DOHH2 (cell line): ENCODE measurements around the gene GATB.

Experiments used
- H3F3A ChIP-seq: fragments of 200-600 bp; sonication (generic), shearing (Covaris generic); 2 replicates; pipeline ENCODE4 v1.6.0; 2016; ENCODE audit warnings: antibody characterized with exemption, mild to moderate bottlenecking; ENCODE audit not compliant: control insufficient read depth, insufficient read depth
- H3K27ac ChIP-seq: fragments of 200-600 bp; sonication (generic); 2 replicates; pipeline ENCODE4 v1.5.1; 2014; ENCODE audit warnings: low read depth, mild to moderate bottlenecking, low read length, moderate library complexity
- H3K27me3 ChIP-seq: fragments of 200-600 bp; sonication (generic); 2 replicates; pipeline ENCODE4 v1.6.1; 2014; ENCODE audit warnings: mild to moderate bottlenecking, low read length, mixed read lengths; ENCODE audit not compliant: control insufficient read depth
- H3K36me3 ChIP-seq: fragments of 200-600 bp; sonication (generic); 2 replicates; pipeline ENCODE4 v1.6.1; 2014; ENCODE audit warnings: mild to moderate bottlenecking, low read length, moderate library complexity, mixed read lengths; ENCODE audit not compliant: control insufficient read depth
- H3K4me1 ChIP-seq: fragments of 200-600 bp; sonication (generic); 2 replicates; pipeline ENCODE4 v1.6.1; 2014; ENCODE audit warnings: mild to moderate bottlenecking, low read length, mixed read lengths; ENCODE audit not compliant: control insufficient read depth
- H3K4me2 ChIP-seq: fragments of 200-600 bp; sonication (generic); 2 replicates; pipeline ENCODE4 v1.6.0; 2014; ENCODE audit warnings: mild to moderate bottlenecking, low read length, moderate library complexity
- H3K4me3 ChIP-seq: fragments of 200-600 bp; sonication (generic); 2 replicates; pipeline ENCODE4 v1.5.1; 2014; ENCODE audit warnings: mild to moderate bottlenecking, low read length, mixed read lengths
- H3K79me2 ChIP-seq: fragments of 200-600 bp; sonication (generic); 2 replicates; pipeline ENCODE4 v1.6.1; 2014; ENCODE audit warnings: mild to moderate bottlenecking, low read length, mixed read lengths; ENCODE audit not compliant: control insufficient read depth
- H3K9me2 ChIP-seq: fragments of 200-600 bp; sonication (generic); replicated peaks from 2 replicates; pipeline ENCODE4 v1.6.1; 2014; ENCODE audit warnings: mild to moderate bottlenecking, low read length, mixed read lengths; ENCODE audit not compliant: control insufficient read depth
- H3K9me3 ChIP-seq: fragments of 200-600 bp; sonication (generic); 2 replicates; pipeline ENCODE4 v1.6.1; 2014; ENCODE audit warnings: antibody characterized with exemption, low read length, mixed read lengths; ENCODE audit not compliant: control insufficient read depth, insufficient read depth
- H4K20me1 ChIP-seq: fragments of 200-600 bp; sonication (generic); 2 replicates; pipeline ENCODE4 v1.6.0; 2014; ENCODE audit warnings: low read depth, mild to moderate bottlenecking, antibody characterized with exemption, low read length, moderate library complexity; ENCODE audit not compliant: control insufficient read depth, insufficient read depth
- EZH2phosphoT487 ChIP-seq: fragments of 200-600 bp; sonication (generic); IDR thresholded peaks from 2 replicates; pipeline ENCODE4 v1.6.1; 2017; ENCODE audit warnings: borderline replicate concordance, mild to moderate bottlenecking, antibody characterized with exemption, low read length, moderate library complexity, mixed read lengths
- TF ChIP-seq, protein P1 (sequence below): fragments of 200-600 bp; sonication (generic); IDR thresholded peaks from one replicate; pipeline ENCODE4 v1.5.1; 2014; ENCODE audit warnings: antibody characterized with exemption, mild to moderate bottlenecking, low read depth, low read length; ENCODE audit not compliant: poor library complexity, severe bottlenecking

GATB gene

DNA sequence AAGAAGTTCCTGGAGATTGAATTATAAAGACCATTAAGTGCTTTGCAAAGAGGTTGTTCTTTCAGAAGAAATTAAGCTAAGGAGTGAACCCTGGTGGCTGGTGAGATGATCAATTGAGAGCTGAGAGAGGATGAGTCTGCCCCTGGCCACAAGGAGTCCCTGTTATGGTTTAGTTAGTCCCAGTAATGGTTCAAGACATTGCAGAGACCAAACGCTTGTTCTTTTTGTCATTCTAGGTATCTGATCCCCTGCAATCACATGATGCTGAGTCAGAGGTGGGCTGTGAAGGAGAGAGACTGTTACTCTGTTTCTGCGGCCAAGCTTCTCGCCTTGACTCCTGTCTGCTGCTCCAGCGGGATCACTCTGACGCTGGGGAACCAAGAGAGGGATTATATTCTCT is 114.5 kb downstream of the GATB start:
- Histone ChIP-seq H3K4me3 (no peak overlapping the region), H3K9me3 (no peaks in the 10 kb centered on the region), H3K36me3 (no peaks in the 10 kb centered on the region), H4K20me1 (no peaks in the 10 kb centered on the region), H3F3A (no peaks in the 10 kb centered on the region), H3K9me2 (no peaks in the 10 kb centered on the region), H3K4me1 (no peaks in the 10 kb centered on the region), H3K4me2 (no peak overlapping the region), H3K79me2 (no peaks in the 10 kb centered on the region), H3K27me3 (no peaks in the 10 kb centered on the region), H3K27ac (no peak overlapping the region)
- TF ChIP-seq, protein P1, sequence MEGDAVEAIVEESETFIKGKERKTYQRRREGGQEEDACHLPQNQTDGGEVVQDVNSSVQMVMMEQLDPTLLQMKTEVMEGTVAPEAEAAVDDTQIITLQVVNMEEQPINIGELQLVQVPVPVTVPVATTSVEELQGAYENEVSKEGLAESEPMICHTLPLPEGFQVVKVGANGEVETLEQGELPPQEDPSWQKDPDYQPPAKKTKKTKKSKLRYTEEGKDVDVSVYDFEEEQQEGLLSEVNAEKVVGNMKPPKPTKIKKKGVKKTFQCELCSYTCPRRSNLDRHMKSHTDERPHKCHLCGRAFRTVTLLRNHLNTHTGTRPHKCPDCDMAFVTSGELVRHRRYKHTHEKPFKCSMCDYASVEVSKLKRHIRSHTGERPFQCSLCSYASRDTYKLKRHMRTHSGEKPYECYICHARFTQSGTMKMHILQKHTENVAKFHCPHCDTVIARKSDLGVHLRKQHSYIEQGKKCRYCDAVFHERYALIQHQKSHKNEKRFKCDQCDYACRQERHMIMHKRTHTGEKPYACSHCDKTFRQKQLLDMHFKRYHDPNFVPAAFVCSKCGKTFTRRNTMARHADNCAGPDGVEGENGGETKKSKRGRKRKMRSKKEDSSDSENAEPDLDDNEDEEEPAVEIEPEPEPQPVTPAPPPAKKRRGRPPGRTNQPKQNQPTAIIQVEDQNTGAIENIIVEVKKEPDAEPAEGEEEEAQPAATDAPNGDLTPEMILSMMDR: no peak

DNA sequence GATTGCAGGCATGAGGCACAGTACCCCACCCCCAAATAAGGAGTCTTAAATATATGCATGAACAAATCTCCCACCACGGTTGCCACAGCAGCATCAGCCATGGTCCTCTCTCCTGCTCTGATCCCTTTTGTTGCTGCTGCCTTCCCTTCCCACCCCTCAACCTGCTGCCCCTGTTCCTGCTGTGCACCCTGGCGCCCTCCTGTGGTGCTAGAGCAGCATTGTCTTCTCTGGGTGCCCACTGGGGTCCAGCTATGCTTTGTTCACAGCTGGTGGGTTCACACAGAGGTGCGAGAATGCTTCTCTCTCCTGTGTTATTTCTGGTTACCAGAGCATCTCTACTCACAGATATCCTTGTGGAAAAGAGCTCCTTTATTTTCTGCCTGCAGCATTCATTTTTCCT is 116.2 kb downstream of the GATB start:
- no peaks in the 10 kb centered on the region for H3K4me1 ChIP-seq
- no peaks in the 10 kb centered on the region for H3K36me3 ChIP-seq
- H3K79me2 ChIP-seq: no peaks in the 10 kb centered on the region
- no peaks in the 10 kb centered on the region for H3K9me3 ChIP-seq
- no peak overlapping the region for H3K27ac ChIP-seq
- H3K9me2 ChIP-seq: no peaks in the 10 kb centered on the region
- no peaks in the 10 kb centered on the region for H3K27me3 ChIP-seq
- H3F3A ChIP-seq: no peaks in the 10 kb centered on the region
- no peaks in the 10 kb centered on the region for H4K20me1 ChIP-seq
- no peak overlapping the region for H3K4me2 ChIP-seq
- TF ChIP-seq, protein P1: peak; percentile 66
- TF ChIP-seq EZH2phosphoT487: no peak
- no peak overlapping the region for H3K4me3 ChIP-seq

DNA sequence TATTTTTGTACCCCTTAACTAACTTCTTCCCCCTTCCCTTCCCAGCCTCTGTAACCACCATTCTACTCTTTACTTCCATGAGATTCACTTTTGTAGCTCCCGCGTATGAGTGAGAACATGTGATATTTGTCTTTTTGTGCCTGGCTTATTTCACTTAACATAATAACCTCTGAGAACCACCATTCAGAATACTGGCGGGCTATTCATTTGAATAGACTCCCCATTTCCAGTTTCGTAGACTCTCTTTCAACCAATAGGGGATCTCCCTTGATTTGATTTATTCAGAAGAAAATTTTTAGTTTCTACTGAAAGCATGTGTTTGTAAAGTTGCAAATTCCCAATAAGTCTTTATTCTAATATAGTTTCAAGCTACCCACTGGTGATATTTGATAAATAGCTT is 117.2 kb downstream of the GATB start:
- no peak overlapping the region for H3K4me3 ChIP-seq
- no peak overlapping the region for H3K4me2 ChIP-seq
- H3K4me1 ChIP-seq: no peaks in the 10 kb centered on the region
- H3K79me2 ChIP-seq: no peaks in the 10 kb centered on the region
- H3K9me2 ChIP-seq: no peaks in the 10 kb centered on the region
- no peaks in the 10 kb centered on the region for H3K9me3 ChIP-seq
- H3K36me3 ChIP-seq: no peaks in the 10 kb centered on the region
- TF ChIP-seq, protein P1: no peak
- no peak for TF ChIP-seq EZH2phosphoT487
- no peaks in the 10 kb centered on the region for H3F3A ChIP-seq
- no peak overlapping the region for H3K27ac ChIP-seq
- no peaks in the 10 kb centered on the region for H4K20me1 ChIP-seq
- H3K27me3 ChIP-seq: no peaks in the 10 kb centered on the region

DNA sequence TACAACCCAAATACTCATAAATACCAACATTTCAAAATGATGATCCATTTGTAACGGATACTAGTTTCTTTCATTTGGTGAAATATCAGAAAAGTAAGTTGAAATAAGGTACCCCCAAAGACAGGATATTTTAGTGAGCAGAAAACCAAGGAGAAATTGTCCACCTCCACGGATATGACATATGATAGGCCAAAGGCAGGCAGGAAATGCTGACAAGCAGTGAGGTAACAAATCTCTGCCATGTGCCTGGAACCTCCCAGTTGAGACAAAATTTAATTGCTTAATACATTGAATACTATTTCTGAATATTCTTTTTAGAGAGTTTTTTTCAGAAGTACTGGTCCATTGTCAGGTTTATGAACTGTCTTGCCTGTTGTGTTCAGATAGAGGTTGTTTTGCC is 118.8 kb downstream of the GATB start:
- H3K4me2 ChIP-seq: no peak overlapping the region
- no peaks in the 10 kb centered on the region for H3K4me1 ChIP-seq
- H3K27ac ChIP-seq: no peak overlapping the region
- no peaks in the 10 kb centered on the region for H3K27me3 ChIP-seq
- no peaks in the 10 kb centered on the region for H3K9me2 ChIP-seq
- H4K20me1 ChIP-seq: no peaks in the 10 kb centered on the region
- H3K9me3 ChIP-seq: no peaks in the 10 kb centered on the region
- H3K4me3 ChIP-seq: no peak overlapping the region
- H3K79me2 ChIP-seq: no peaks in the 10 kb centered on the region
- no peaks in the 10 kb centered on the region for H3K36me3 ChIP-seq
- TF ChIP-seq EZH2phosphoT487: no peak
- TF ChIP-seq, protein P1: no peak
- no peaks in the 10 kb centered on the region for H3F3A ChIP-seq
